GM21423 (cell line): ENCODE data around the gene XG.
A peak's percentile ranks its signal among the peaks of the same experiment; 100 is the strongest.
"Not testable (repeated sequence)": the region's sequence is repeated elsewhere in the genome, so short reads cannot be mapped to it uniquely, and the experiment has no call there.

ENCODE experiments used
- ATAC-seq: cut with Tn5 transposase; IDR thresholded peaks from one replicate; pipeline ENCODE4 v1.9.1; 2021; ENCODE audit warnings: mild to moderate bottlenecking, moderate library complexity; ENCODE audit not compliant: unreplicated experiment

The XG gene

DNA sequence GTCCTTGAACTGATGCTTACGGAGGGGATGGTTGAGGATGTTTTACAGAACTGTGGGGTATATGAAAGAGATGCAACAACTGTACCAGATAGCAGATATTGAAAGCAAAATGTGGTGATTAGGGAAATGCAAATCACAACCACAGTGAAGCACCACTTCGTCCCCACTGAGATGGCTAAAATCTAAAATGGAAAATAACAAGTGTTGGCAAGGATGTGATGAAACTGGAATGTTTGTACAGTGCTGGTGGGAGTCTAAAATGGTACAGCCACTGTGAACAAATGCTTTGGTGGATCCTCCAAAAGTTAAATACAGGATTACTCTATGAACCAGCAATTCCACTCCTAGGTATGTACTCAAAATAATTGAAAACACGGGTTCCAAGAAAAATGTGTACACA lies 22.9 kb downstream of the XG start:
- ATAC-seq: no peak

DNA sequence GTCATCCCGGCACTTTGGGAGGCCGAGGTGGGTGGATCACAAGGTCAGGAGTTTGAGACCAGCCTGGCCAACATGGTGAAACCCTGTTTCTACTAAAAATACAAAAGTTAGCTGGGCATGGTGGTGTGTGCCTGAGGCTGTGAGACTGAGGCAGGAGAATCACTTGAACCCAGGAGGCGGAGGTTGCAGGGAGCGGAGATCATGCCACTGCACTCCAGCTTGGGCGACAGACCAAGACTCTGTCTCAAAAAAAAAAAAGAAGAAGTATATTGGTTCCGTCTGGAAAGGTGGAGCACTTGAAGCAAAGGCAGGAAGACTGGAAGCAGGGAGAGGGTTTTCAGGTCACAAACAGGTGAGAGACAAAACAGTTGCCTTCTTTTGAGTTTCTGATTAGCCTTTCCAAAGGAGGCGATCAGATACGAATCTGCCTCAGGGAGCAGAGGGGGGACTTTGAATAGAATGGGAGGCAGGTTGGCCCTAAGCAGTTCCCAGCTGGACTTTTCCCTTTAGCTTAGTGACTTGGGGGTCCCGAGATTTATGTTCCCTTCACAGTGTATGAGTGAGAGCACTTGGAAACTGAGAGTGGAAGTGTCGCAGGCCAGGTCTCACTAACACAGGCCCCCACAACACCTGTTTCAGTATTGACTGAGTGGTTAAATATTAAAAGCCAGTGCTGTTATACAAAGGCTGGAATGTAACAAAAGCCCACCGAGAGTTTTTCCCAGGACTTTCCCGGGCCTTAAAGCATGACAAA lies 28.8 kb downstream of the XG start:
- peak; percentile 67 for ATAC-seq

DNA sequence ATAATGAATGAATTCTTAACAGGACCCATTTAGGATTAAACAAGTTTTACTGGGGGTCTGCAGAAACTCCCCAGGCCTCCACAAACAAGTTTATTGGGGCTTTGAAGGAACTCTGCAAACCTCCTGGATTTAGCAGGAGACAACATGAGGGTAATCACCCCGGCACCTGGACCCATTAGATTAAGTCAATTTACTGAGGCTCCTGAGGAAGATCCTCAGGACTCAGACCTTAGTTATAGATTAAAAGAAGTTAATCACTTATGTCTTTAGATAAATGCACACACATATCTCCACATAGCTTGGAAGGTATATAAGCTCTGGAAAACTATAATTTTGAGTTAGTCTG lies 29.4 kb downstream of the XG start:
- no peak for ATAC-seq

DNA sequence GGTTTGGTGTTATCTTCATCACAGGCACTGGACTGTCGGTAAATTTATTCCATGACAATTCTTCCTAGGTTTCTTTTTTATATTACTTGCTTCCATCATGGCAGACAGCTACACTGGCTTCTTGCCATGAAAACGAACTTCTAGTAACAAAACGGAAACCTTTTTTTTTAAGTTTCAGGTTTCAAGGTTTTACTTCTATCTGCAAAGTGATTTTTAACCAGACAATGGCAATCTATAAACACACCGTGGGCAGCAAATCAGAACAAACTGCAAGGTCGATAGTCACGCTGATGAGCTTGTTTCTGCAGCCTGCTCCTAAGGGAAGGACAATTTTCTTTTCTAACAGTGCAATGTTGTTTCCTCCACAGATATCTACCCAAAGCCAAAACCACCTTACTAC lies 29.9 kb downstream of the XG start:
- ATAC-seq: peak; percentile 68

DNA sequence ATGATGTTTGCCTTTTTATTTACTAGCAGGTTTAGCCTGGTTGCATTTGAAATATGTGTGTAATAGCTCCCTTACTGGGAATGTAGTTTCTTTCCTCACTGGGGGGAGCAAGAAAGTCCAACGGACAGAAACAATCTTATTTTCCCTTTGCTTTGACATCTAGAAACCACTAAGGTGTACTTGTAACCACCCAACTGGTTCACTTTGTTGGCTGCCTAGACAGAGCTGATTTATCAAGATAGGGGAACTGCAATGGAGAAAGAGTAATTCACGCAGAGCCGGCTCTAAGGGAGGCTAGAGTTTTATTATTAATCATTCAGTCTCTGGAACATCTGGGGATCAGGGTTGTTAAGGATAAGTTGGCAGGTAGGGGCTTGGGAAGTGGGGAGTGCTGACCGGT lies 30.3 kb downstream of the XG start:
- no peak for ATAC-seq

DNA sequence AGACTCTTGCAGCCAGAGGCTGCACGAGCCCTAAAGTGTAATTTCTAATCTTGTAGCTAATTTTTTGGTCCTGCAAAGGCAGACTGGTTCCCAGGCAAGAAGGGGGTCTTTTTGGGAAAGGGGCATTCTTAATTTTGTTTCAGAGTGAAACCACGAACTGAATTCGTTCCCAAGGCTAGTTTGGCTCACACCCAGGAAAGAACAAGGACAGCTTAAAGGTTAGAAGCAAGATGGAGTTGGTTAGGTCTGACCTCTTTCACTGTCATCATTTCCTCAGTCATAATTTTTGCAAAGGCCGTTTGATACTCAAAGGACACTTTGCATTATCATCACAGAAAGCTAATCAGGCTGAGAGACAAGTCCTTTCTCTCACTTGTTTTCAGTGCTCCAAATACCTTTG lies 30.9 kb downstream of the XG start:
- no peak for ATAC-seq

DNA sequence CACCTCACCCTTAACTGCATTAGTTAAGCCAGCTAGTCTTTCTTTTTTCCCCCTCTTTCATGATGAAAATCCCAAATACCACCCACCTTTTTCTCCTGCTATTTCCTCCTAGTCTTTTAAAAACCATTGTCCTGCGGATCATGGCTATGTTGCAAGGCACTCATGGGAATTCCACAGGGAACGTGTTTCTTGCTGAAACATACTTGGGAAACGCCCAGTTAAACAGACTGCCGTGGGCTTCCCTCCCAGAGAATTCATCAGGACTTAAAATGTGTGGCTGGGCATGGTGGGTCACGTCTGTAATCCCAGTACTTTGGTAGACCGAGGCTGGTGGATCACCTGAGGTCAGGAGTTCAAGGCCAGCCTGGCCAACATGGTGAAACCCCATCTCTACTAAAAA lies 32.2 kb downstream of the XG start:
- no peak for ATAC-seq

DNA sequence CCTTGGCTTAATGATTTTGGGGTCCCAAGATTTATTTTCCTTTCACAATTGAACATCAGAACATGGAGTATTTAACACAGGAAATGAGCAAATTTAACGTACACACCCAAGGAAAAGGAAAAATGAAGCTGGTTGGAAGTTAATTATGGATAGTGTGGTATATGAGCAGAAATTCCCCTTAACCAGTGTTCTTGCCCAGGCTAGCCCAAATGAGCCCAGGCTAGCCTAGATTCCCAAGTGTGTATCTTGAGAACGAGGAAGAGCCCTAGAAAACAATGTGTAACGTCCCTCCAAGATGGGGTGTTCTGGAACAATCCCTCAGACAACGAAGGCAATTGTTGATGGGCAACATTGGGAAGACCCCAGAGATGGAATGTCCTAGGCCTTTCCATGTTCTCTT lies 33.7 kb downstream of the XG start:
- ATAC-seq: no peak

DNA sequence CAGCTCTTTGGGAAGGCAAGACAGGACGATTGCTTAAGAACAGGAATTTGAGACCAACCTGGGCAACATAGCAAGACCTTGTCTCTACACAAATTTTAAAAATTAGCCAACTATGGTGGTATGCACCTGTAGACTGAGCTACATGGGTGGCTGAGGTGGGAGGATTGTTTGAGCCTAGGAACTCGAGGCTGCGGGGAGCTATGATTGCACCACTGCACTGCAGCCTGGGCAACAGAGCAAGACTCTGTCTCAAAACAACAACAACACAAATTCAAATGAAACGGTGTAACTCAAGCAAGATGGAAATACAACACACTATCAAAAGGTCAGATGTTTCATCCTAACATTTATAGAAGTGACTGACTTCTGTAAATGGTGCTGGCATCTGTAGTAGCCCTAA lies 37.1 kb downstream of the XG start:
- no peak for ATAC-seq

DNA sequence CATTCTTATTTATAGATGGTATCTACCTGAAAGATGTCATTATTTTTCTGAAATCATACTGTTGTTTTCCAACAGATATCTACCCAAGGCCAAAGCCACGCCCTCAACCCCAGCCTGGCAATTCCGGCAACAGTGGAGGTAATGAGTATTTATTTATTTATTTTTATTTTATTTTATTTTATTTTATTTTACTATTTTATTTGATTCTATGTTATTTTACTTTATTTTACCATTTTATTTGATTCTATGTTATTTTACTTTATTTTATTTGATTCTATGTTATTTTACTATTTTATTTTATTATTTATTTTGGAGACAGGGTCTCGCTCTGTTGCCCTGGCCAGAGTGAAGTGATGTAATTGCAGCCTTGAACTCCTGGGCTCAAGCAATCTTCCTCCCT lies 37.7 kb downstream of the XG start:
- no peak for ATAC-seq

DNA sequence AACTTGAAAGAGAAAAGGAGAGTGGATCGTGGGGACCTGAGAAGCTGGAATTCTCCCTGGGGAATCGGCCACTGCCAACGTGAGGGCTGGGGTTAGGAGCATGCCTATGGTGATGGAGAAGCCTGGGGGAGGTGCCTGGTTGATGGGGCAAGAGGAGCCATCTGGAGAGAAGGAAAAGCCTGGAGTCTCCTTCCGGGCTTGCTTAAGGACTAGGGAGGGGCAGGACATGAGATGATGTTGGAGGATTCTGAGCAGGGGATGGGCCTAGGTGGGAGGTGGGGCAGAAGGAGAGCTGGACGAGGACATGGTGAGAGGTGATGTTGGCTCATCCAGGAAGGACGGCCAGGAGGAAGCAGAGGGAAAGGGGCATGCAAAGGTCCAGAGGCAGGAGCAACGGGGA lies 41.9 kb downstream of the XG start:
- no peak for ATAC-seq

DNA sequence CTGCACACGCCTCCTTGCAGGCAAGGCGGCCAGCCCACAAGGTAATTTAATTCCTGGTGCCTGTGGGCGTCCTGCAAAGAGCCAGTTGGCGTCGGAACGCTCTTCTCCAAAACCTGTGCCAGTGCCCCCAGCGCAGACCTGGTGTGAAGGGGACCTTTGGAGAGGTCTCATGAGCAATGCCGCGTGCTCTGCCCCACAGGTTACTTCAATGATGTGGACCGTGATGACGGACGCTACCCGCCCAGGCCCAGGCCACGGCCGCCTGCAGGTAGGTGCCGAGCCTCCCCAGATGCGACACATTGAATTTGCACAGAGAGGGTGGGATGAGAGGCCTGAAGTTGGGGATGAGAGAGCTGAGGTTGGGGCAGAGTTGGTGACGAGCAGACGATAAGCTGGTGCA lies 42.5 kb downstream of the XG start:
- no peak for ATAC-seq

DNA sequence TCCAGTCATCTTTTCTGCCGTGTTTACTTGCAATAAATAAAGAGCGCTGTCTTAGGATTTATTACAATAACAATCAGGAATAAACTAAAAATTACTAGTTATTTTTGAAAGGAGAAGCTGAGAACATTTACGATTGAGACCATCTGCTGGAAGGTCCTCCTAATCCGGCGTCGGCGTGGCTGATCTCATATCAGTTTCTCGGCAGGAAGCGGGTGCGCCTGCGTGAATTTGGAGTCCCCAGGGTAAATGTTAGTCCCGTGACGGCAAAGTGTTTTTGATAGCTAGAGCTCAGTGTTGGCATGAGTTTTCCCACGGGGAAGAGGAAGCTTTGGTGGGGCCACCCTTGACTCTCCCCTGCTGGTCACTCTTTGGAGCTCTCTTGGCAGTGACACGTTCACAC lies 45.0 kb downstream of the XG start:
- ATAC-seq: not testable (repeated sequence)

DNA sequence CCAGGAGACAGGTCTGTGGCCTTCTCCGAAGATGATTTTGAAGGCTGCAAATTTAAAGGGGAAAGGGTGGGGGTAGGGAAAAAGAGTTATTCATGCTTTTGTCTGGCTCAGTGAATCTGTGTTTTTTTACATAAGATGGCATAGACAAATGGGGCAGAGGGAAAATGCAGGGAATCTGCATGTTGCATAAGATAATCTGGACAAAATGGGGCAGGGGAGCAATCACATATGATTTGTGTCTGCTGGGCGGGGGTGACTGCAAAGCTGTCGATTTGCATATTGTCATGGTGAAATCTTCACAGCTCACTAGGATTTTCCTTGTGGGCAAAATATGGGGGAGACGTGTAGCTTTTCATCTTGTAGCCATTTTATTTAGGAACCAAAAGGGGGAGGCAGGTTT lies 47.5 kb downstream of the XG start:
- ATAC-seq: no peak

DNA sequence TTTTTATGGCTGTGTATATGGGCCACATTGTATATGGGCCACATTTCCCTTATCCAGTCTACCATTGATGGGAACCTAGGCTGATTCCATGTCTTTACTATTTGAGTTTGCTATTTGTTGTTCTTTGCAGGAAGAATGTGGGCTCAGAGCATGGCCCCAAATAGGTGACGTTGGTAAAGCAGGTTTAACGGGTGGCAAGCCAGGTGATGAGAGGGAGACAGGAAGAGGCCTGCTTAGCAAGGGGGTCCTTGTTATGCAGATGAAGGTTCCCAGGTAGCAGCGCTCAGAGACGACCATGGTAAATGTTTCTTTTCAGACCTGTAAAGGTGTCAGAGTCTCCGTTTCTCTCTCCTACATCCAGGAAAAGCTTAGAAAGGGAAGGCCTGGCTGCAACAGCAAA lies 48.1 kb downstream of the XG start:
- ATAC-seq: not testable (repeated sequence)

DNA sequence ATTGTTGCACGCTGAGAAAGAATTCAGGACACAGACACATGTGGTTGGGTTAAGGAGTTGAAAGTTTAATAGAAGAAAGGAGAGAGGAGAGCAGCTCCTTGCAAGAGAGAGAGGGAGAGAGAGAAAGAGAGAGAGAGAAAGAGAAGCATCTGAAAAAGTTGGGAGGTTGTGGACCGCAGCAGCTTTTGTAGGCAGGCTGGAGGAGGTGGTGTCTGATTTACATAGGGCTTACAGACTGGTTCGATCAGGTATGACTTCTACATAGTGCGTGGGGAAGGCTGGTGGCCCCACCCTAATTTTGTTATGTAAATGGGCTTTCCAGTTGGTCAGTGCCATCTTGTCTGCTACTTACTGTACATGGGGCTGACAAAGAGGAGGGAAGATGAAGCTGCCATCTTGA lies 49.4 kb downstream of the XG start:
- ATAC-seq: no peak

DNA sequence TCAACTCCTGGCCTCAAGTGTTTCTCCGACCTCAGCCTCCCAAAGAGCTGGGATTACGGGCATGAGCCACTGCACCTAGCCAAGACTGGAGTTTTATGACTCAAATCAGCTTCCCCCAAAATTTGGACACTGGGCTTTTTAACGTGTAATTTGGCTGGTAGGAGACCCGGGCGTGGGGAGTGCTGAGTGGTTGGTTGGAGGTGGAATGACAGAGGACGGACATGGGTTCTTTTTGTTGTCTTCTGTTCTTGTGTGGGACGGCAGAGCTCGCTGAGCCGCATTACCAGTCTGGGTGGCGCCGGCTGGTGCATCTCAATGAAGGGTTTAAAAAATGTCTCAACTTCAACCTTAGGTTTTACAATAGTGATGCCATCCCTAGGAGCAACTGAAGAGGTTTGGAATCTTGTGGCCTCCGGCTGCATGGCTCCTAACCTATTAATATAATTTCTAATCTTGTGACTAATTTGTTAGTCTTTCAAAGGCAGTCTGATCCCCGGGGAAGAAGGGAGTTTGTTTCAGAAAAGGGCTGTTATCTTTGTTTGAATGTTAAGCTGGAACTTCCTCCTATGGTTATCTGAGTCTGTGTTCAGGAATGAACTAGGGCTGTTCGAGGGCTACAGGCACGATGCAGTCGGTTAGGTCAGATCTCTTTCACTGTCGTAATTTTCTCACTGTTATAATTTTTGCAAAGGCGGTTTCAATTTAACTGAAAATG lies 50.7 kb downstream of the XG start:
- not testable (repeated sequence) for ATAC-seq

DNA sequence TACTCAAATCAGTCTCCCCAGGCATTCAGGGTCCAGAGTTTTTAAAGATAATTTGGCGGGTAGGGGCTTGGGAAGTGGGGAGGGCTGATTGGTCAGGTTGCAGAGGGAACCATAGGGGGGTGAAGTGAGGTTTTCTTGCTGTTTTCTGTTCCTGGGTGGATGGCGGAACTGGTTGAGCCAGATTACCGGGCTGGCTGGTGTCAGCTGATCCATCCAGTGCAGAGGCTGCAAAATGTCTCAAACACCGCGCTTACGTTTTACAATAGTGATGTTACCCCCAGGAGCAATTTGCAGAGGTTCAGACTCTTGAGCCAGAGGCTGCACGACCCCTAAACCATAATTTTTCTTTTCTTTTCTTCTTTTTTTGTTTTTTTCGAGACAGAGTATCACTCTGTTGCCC lies 51.6 kb downstream of the XG start:
- ATAC-seq: not testable (repeated sequence)

DNA sequence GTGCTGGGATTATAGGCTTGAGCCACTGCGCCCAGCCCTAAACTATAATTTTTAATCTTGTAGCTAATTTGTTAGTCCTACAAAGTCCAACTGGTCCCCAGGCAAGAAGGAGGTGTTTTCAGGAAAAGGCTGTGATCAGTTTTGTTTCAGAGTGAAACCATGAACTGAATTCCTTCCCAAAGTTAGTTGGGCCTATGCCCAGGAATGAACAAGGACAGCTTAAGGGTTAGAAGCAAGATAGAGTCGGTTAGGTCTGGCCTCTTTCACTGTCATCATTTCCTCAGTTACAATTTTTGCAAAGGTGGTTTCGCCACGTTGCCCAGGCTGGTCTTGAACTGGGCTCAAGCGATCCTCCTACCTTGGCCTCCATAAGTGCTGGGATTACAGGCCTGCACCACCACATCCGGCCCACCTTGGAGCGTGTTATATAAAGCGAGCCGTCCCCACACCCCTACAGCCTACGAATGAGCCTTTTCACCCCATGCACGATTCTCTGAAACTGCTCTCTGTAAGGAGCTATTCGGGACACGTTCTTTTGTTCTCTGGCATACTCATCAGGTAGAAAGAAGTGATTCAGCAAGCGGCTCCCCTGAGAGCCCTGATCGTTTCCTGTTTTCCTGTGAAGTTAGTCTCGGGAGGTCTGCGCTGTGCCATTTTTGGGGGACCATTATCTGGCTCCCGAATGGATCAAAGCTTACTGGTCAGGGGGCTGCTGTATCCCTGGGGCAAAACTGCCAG lies 52.4 kb downstream of the XG start:
- ATAC-seq: not testable (repeated sequence)

DNA sequence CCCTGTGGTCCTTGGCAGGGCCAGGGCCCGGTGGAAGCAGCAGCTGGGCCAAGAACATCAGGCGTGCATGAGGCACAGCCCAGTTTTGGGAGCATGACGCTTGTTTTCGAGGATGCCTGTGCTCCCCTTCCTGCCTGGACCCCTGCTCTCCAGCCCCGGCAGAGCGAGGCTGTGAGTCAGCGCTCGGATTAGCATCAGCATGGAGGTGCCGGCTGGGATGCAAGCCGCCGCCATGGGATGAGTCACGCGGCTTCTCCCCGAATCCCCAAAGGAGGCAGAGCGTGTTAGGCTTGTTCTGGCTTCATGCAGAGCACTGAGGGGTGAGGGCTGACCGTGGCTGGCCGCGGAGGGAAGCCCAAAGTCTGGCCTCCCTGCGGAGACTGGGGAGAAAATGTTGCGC lies 53.0 kb downstream of the XG start:
- not testable (repeated sequence) for ATAC-seq

DNA sequence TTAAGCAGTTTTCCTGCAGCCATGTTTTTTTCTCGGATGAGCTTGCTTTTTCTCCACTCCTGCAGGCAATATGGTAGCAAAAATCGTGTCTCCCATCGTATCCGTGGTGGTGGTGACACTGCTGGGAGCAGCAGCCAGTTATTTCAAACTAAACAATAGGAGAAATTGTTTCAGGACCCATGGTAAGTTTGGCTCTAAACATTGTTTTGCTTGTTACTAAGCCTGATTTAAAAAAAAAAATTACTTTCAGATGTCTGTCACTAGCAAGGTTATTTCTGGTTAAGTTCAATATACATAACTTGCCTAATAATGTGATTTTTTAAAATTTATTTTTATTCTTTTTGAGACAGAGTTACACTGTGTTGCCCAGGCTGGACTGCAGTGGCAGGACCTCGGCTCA lies 59.4 kb downstream of the XG start:
- no peak for ATAC-seq
